Fibroblast of lung (primary cell): ENCODE results near the gene HRH3.

Experiments used
- EZH2 ChIP-seq: IDR thresholded peaks from 2 replicates; pipeline ENCODE4 v1.5.1; 2012; ENCODE audit warnings: low read length, control low read depth, mild to moderate bottlenecking; ENCODE audit errors: missing control alignments
- TF ChIP-seq, protein P1 (sequence below), 2 donors: IDR thresholded peaks in 1 of 2; conservative IDR thresholded peaks in 1 of 2; 1 replicate in 1 of 2; 2 replicates in 1 of 2; pipeline ENCODE4 v1.5.1; 2011 to 2012; ENCODE audit warnings: low read length in 2 of 2, control low read depth in 1 of 2, inconsistent platforms in 1 of 2, low read depth in 1 of 2, mild to moderate bottlenecking in 1 of 2

DNA sequence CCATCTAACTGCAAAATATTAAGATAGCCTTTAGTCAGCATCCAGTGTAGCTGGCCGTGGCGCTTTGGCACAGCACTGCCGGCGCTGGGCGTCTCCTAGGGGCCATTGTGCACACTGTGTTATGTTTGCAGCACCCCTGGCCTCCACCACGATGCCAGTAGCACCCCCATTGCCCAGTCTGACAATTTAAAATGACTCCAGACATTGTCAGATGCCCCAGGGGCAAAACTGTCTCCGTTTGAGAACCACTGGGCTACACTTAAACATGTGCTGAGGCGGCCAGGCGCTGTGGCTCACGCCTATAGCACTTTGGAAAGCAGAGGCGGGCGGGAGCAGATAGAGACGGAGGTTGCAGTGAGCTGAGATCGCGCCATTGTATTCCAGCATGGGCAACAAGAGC, 43.2 kb downstream of the HRH3 start:
- TF ChIP-seq, protein P1, sequence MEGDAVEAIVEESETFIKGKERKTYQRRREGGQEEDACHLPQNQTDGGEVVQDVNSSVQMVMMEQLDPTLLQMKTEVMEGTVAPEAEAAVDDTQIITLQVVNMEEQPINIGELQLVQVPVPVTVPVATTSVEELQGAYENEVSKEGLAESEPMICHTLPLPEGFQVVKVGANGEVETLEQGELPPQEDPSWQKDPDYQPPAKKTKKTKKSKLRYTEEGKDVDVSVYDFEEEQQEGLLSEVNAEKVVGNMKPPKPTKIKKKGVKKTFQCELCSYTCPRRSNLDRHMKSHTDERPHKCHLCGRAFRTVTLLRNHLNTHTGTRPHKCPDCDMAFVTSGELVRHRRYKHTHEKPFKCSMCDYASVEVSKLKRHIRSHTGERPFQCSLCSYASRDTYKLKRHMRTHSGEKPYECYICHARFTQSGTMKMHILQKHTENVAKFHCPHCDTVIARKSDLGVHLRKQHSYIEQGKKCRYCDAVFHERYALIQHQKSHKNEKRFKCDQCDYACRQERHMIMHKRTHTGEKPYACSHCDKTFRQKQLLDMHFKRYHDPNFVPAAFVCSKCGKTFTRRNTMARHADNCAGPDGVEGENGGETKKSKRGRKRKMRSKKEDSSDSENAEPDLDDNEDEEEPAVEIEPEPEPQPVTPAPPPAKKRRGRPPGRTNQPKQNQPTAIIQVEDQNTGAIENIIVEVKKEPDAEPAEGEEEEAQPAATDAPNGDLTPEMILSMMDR (conservative IDR thresholded peaks at IDR 0.05 in 1 of 2, IDR thresholded peaks at IDR 0.05 in 1 of 2; ENCODE audit: low read depth in 1 of 2, low read length in 2 of 2), result no peak
- TF ChIP-seq EZH2, result no peak
